Lung microvascular endothelial cell (primary cell): ENCODE results near the gene MYL1. TPM values are rescaled to one million over a fixed set of nuclear protein-coding genes. Genes with fewer than 3 reads are reported as not detected.

Experiments used
- DNase-seq, 2 donors: peaks; one replicate each; pipeline versions ENCODE4 v3.0.0 to v3.0.0-alpha.2; 2010; ENCODE audit warnings: low read depth in 2 of 2
- total RNA-seq: library from RNA; depleted of rRNA; stranded (reverse); fragments of >200 nt; gene quantifications from 2 replicates; pipeline ENCODE4 v1.2.1, GENCODE V29; 2014

The MYL1 gene
- total RNA-seq, 1 donor from 2014 or later = not detected

- DNase-seq = no peak
Measured at GRCh38 chr2:210267698-210268097, 47.3 kb downstream of the MYL1 start.

- no peak for DNase-seq
Measured at GRCh38 chr2:210264282-210264681, 50.7 kb downstream of the MYL1 start.

GRCh38 chr2:210263841-210264240 lies 51.1 kb downstream of the MYL1 start:
- DNase-seq = no peak

GRCh38 chr2:210262036-210262435 lies 52.9 kb downstream of the MYL1 start:
- no peak for DNase-seq

GRCh38 chr2:210259687-210260086 lies 55.3 kb downstream of the MYL1 start:
- DNase-seq = no peak

GRCh38 chr2:210252699-210253606 lies 62.0 kb downstream of the MYL1 start:
- DNase-seq = no peak

GRCh38 chr2:210250622-210251021 lies 64.4 kb downstream of the MYL1 start:
- no peak for DNase-seq

Other genes with a start within 250 kb of the MYL1 start
- 9.8 and 28.8 TPM in 2 replicates for gene KANSL1L, start 143.8 kb downstream of the MYL1 start, total RNA-seq
- not detected in 2 replicates for gene ACADL, start 89.7 kb downstream of the MYL1 start, total RNA-seq
- gene LANCL1, start 161.6 kb upstream of the MYL1 start, total RNA-seq = 17.9 and 18.1 TPM in 2 replicates
- 0.44 and 0.60 TPM in 2 replicates for gene CPS1, start 241.4 kb upstream of the MYL1 start, total RNA-seq